Gastroesophageal sphincter (tissue), 3 donors: Measurements from ENCODE around the gene TMEM243.

Experiments used
- POLR2A ChIP-seq, 2 donors: fragments of 450-650 bp; IDR thresholded peaks; one replicate each; pipeline ENCODE4 v1.6.1; 2017; ENCODE audit warnings: antibody characterized with exemption in 2 of 2, mild to moderate bottlenecking in 2 of 2, moderate library complexity in 1 of 2
- TF ChIP-seq, protein P1 (sequence below), 4 experiments: fragments of 200-600 bp in 2 of 4; fragments of 450-650 bp in 2 of 4; sonication (generic) in 1 of 4; IDR thresholded peaks; one replicate each; pipeline ENCODE4 v1.5.1; 2017 to 2019; ENCODE audit warnings: antibody characterized with exemption in 4 of 4, mild to moderate bottlenecking in 2 of 4, moderate library complexity in 2 of 4

DNA sequence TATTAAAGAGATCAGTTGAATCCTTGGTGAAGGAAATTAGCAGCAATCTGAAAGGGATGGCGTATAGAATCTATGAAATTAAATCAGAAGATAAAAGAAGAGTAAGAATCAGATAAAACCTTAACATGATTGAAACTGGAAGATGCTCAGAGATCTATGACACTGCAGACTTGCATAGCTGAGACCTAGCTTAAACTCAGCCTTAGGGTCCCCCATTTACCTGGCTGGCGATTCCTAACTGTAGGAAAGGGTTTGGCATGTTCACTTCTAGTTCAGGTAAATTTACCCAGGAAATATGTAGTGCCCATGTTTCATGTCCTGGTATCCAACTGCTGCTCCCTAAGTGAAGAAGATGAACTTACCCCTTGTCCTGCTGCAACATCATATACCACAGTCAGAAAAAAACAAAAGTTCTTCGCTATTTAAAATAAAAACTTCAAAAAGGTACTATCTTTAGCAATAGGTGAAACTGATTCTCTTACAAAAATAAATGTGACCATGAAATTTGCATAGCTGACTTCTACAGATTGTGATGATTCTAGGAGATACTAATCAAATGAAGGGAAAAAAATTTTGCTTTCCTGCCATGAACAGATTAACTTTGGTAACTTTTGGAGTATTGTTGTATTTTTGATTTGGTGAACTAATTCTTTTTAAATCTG, 47.8 kb upstream of the TMEM243 start:
- TF ChIP-seq, protein P1, sequence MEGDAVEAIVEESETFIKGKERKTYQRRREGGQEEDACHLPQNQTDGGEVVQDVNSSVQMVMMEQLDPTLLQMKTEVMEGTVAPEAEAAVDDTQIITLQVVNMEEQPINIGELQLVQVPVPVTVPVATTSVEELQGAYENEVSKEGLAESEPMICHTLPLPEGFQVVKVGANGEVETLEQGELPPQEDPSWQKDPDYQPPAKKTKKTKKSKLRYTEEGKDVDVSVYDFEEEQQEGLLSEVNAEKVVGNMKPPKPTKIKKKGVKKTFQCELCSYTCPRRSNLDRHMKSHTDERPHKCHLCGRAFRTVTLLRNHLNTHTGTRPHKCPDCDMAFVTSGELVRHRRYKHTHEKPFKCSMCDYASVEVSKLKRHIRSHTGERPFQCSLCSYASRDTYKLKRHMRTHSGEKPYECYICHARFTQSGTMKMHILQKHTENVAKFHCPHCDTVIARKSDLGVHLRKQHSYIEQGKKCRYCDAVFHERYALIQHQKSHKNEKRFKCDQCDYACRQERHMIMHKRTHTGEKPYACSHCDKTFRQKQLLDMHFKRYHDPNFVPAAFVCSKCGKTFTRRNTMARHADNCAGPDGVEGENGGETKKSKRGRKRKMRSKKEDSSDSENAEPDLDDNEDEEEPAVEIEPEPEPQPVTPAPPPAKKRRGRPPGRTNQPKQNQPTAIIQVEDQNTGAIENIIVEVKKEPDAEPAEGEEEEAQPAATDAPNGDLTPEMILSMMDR (IDR thresholded peaks at IDR 0.05): no peak
- no peak for TF ChIP-seq POLR2A (IDR thresholded peaks at IDR 0.05)
